Measurements from ENCODE around the gene HJURP.

DNA sequence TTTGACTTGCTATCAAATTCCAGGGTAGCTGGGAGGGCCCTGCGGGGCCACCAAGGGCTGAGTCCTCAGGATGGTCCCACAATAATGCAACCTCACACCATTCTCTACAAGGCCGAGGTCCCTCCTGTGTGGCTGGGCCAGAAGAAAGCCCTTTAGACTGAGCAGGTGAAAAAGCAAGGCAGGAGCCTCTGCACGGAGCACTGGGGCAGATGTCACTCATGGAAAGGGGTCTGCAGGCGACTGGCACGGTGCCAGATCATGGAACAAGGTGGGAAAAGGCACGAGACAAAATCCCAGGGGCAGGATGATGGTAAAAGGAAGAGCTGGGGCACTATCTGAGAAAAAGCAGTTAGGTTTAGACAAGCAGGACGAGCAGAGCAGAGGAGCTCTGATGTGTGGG, 16.1 kb downstream of the HJURP start:
- TF ChIP-seq, protein P1, sequence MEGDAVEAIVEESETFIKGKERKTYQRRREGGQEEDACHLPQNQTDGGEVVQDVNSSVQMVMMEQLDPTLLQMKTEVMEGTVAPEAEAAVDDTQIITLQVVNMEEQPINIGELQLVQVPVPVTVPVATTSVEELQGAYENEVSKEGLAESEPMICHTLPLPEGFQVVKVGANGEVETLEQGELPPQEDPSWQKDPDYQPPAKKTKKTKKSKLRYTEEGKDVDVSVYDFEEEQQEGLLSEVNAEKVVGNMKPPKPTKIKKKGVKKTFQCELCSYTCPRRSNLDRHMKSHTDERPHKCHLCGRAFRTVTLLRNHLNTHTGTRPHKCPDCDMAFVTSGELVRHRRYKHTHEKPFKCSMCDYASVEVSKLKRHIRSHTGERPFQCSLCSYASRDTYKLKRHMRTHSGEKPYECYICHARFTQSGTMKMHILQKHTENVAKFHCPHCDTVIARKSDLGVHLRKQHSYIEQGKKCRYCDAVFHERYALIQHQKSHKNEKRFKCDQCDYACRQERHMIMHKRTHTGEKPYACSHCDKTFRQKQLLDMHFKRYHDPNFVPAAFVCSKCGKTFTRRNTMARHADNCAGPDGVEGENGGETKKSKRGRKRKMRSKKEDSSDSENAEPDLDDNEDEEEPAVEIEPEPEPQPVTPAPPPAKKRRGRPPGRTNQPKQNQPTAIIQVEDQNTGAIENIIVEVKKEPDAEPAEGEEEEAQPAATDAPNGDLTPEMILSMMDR (IDR thresholded peaks at IDR 0.05): no peak
- TF ChIP-seq POLR2A (IDR thresholded peaks at IDR 0.05): no peak
